HG02885 (cell line): Measurements from ENCODE around the gene ERCC8.
A peak's percentile ranks its signal among the peaks of the same experiment; 100 is the strongest.

Experiments
- ATAC-seq: cut with Tn5 transposase; IDR thresholded peaks from one replicate; pipeline ENCODE4 v1.9.1; 2021; ENCODE audit warnings: mild to moderate bottlenecking; ENCODE audit not compliant: unreplicated experiment, poor library complexity

ERCC8 gene

GRCh38 chr5:60842871-60843385, 101.9 kb downstream of the ERCC8 start:
- ATAC-seq: no peak

GRCh38 chr5:60841361-60841760, 103.5 kb downstream of the ERCC8 start:
- no peak for ATAC-seq

- ATAC-seq: no peak
Observed at GRCh38 chr5:60836131-60836530, 108.7 kb downstream of the ERCC8 start.

- no peak for ATAC-seq
Observed at GRCh38 chr5:60835554-60835953, 109.3 kb downstream of the ERCC8 start.

GRCh38 chr5:60833520-60833919, 111.3 kb downstream of the ERCC8 start:
- ATAC-seq: no peak

- peak; percentile 55 for ATAC-seq
Observed at GRCh38 chr5:60830581-60831127, 114.2 kb downstream of the ERCC8 start.

GRCh38 chr5:60829490-60830266, 115.2 kb downstream of the ERCC8 start:
- ATAC-seq: peak; percentile 44

GRCh38 chr5:60827201-60827600, 117.7 kb downstream of the ERCC8 start:
- ATAC-seq: no peak

- peak; percentile 82 for ATAC-seq
Observed at GRCh38 chr5:60826653-60827052, 118.2 kb downstream of the ERCC8 start.
